ENCODE results near the gene TTC3. TPM values are rescaled to one million over a fixed set of nuclear protein-coding genes. Genes with fewer than 3 reads are reported as not detected.

TTC3 gene
- total and polyA plus RNA-seq, 2 experiments from 2014 or later = 87.7 to 170 TPM

- DNase-seq (ENCODE audit: low read depth in 1 of 2, low spot score in 1 of 2) = no peak
- no peak overlapping the region for H3K27ac ChIP-seq
- H3K36me3 ChIP-seq = no peaks in the 10 kb centered on the region
- no peaks in the 10 kb centered on the region for H3K9me3 ChIP-seq (ENCODE audit: low read depth)
- H3K4me1 ChIP-seq (ENCODE audit: low read depth) = peaks cover 8% of the 10 kb centered on the region
- H3K27me3 ChIP-seq = no peaks in the 10 kb centered on the region
- no peak for TF ChIP-seq CTCF (IDR thresholded peaks at IDR 0.05; ENCODE audit: low read depth, low read length)
- H3K4me3 ChIP-seq = no peak overlapping the region
Measured at GRCh38 chr21:37075214-37075770, 2.2 kb downstream of the TTC3 start.

GRCh38 chr21:37076087-37076850 lies 3.2 kb downstream of the TTC3 start:
- peaks cover 6% of the 10 kb centered on the region for H3K4me1 ChIP-seq (ENCODE audit: low read depth)
- H3K4me3 ChIP-seq = no peak overlapping the region
- no peak for DNase-seq (ENCODE audit: low read depth in 1 of 2, low spot score in 1 of 2)
- H3K27ac ChIP-seq = no peak overlapping the region
- H3K27me3 ChIP-seq = no peaks in the 10 kb centered on the region
- no peaks in the 10 kb centered on the region for H3K36me3 ChIP-seq
- no peaks in the 10 kb centered on the region for H3K9me3 ChIP-seq (ENCODE audit: low read depth)
- TF ChIP-seq CTCF (IDR thresholded peaks at IDR 0.05; ENCODE audit: low read depth, low read length) = no peak

- Histone ChIP-seq H3K27me3 (no peaks in the 10 kb centered on the region), H3K9me3 (ENCODE audit: low read depth) (no peaks in the 10 kb centered on the region), H3K4me3 (no peak overlapping the region), H3K36me3 (no peaks in the 10 kb centered on the region), H3K4me1 (ENCODE audit: low read depth) (no peaks in the 10 kb centered on the region), H3K27ac (no peak overlapping the region)
- DNase-seq (ENCODE audit: low read depth in 1 of 2, low spot score in 1 of 2) = no peak
- no peak for TF ChIP-seq CTCF (IDR thresholded peaks at IDR 0.05; ENCODE audit: low read depth, low read length)
Measured at GRCh38 chr21:37077403-37077802, 4.3 kb downstream of the TTC3 start.

GRCh38 chr21:37079211-37079824 lies 6.3 kb downstream of the TTC3 start:
- DNase-seq (ENCODE audit: low read depth in 1 of 2, low spot score in 1 of 2) = no peak
- Histone ChIP-seq H3K36me3 (no peaks in the 10 kb centered on the region), H3K27ac (no peak overlapping the region), H3K9me3 (ENCODE audit: low read depth) (no peaks in the 10 kb centered on the region), H3K4me1 (ENCODE audit: low read depth) (no peaks in the 10 kb centered on the region), H3K4me3 (no peak overlapping the region), H3K27me3 (no peaks in the 10 kb centered on the region)
- peak; percentile 22 for TF ChIP-seq CTCF (IDR thresholded peaks at IDR 0.05; ENCODE audit: low read depth, low read length)

- Histone ChIP-seq H3K27ac (no peak overlapping the region), H3K36me3 (no peaks in the 10 kb centered on the region), H3K9me3 (ENCODE audit: low read depth) (no peaks in the 10 kb centered on the region), H3K4me1 (ENCODE audit: low read depth) (no peaks in the 10 kb centered on the region), H3K4me3 (no peak overlapping the region), H3K27me3 (no peaks in the 10 kb centered on the region)
- TF ChIP-seq CTCF (IDR thresholded peaks at IDR 0.05; ENCODE audit: low read depth, low read length) = no peak
- no peak for DNase-seq (ENCODE audit: low read depth in 1 of 2, low spot score in 1 of 2)
Measured at GRCh38 chr21:37082375-37082774, 9.3 kb downstream of the TTC3 start.
